GM12878 (cell line): ENCODE measurements around the gene RBM19. TPM values are rescaled to one million over a fixed set of nuclear protein-coding genes. Genes with fewer than 3 reads are reported as not detected.

Source experiments
- ATAC-seq: fragments of 200-7000 bp; cut with Tn5 transposase; 3 replicates; pipeline ENCODE4 v1.9.1; 2020; ENCODE audit warnings: mild to moderate bottlenecking, moderate library complexity
- BruUV-seq: library from RNA; stranded (reverse); fragments of 400-500 nt; replicated peaks from 2 replicates; lab custom pipeline; 2021; lab: Mats Ljungman, UMichigan
- CTCF ChIA-PET: fragments of 300-600 bp; sonication (Branson Sonifier 250); formaldehyde crosslinking; extraction: SDS; loops from one replicate; lab custom pipeline; 2021; ENCODE audit warnings: inconsistent platforms; lab: Yijun Ruan, JAX
- POLR2A ChIA-PET: fragments of 350-600 bp; formaldehyde crosslinking; extraction: SDS; loops from one replicate; lab custom pipeline; 2021; ENCODE audit warnings: inconsistent platforms; lab: Charles Lee
- RAD21 ChIA-PET: fragments of 300-600 bp; sonication (Branson Sonifier 250); formaldehyde crosslinking; loops from one replicate; lab custom pipeline; 2023; ENCODE audit warnings: antibody characterized with exemption; ENCODE audit not compliant: unreplicated experiment; lab: Charles Lee
- SMC1A ChIA-PET: fragments of 300-600 bp; sonication (Branson Sonifier 250); formaldehyde crosslinking; loops from one replicate; lab custom pipeline; 2023; ENCODE audit not compliant: unreplicated experiment, uncharacterized antibody; lab: Charles Lee
- DNase-seq: peaks from one replicate; pipeline ENCODE4 v3.0.0-alpha.2; 2011; ENCODE audit warnings: low read depth, low spot score
- FAIRE-seq: peaks from 3 replicates; lab custom pipeline; 2011; peaks lifted over from hg19 to GRCh38; lab: Jason Lieb, UNC
- H2AFZ ChIP-seq: 2 replicates; pipeline ENCODE4 v1.6.0; 2011; ENCODE audit warnings: low read depth, low read length, control low read depth; ENCODE audit not compliant: control insufficient read depth
- H3K27ac ChIP-seq: 2 replicates; pipeline ENCODE4 v1.5.1; 2011; ENCODE audit warnings: control low read depth; ENCODE audit not compliant: control insufficient read depth, insufficient read depth
- H3K27me3 ChIP-seq, 2 experiments: replicated peaks in 1 of 2; 2 replicates each; pipeline versions ENCODE4 v1.6.0 to v1.6.1; 2011; ENCODE audit warnings: low read length in 1 of 2; ENCODE audit not compliant: control insufficient read depth in 2 of 2, insufficient read depth in 2 of 2
- H3K36me3 ChIP-seq, 2 experiments: 2 replicates each; pipeline ENCODE4 v1.5.1; 2011; ENCODE audit warnings: low read length in 1 of 2; ENCODE audit not compliant: control insufficient read depth in 2 of 2, insufficient read depth in 2 of 2
- H3K4me1 ChIP-seq: 2 replicates; pipeline ENCODE4 v1.6.1; 2011; ENCODE audit warnings: mild to moderate bottlenecking, low read length, moderate library complexity, mixed read lengths; ENCODE audit not compliant: control insufficient read depth, insufficient read depth
- H3K4me2 ChIP-seq: 2 replicates; pipeline ENCODE4 v1.6.0; 2011; ENCODE audit warnings: control low read depth; ENCODE audit not compliant: control insufficient read depth, insufficient read depth
- H3K4me3 ChIP-seq: fragments of 200-600 bp; sonication (generic); 2 replicates; pipeline ENCODE4 v1.5.1; 2016
- H3K79me2 ChIP-seq: 2 replicates; pipeline ENCODE4 v1.6.0; 2011; ENCODE audit warnings: low read length; ENCODE audit not compliant: control insufficient read depth, insufficient read depth
- H3K9ac ChIP-seq: 2 replicates; pipeline ENCODE4 v1.8.0; 2011; ENCODE audit warnings: low read length, control low read depth, mixed read lengths; ENCODE audit not compliant: control insufficient read depth, insufficient read depth
- H3K9me3 ChIP-seq: replicated peaks from 3 replicates; pipeline ENCODE4 v1.5.1; 2011; ENCODE audit warnings: mild to moderate bottlenecking, low read length; ENCODE audit not compliant: control insufficient read depth, insufficient read depth
- H4K20me1 ChIP-seq: 2 replicates; pipeline ENCODE4 v1.6.0; 2011; ENCODE audit not compliant: control insufficient read depth, insufficient read depth
- ATF7 ChIP-seq: fragments of 450-650 bp; IDR thresholded peaks from 2 replicates; pipeline ENCODE4 v1.6.1; 2016; ENCODE audit warnings: low read depth, mild to moderate bottlenecking
- BACH1 ChIP-seq: fragments of 450-650 bp; IDR thresholded peaks from 2 replicates; pipeline ENCODE4 v1.6.1; 2017; ENCODE audit warnings: mild to moderate bottlenecking, borderline replicate concordance
- CHD1 ChIP-seq: IDR thresholded peaks from 2 replicates; pipeline ENCODE4 v1.6.1; 2012; ENCODE audit warnings: low read depth, low read length, improper control_type of control experiment
- LARP7 ChIP-seq: fragments of 450-650 bp; IDR thresholded peaks from 2 replicates; pipeline ENCODE4 v1.6.1; 2017; ENCODE audit warnings: mild to moderate bottlenecking
- NFXL1 ChIP-seq: fragments of 450-650 bp; IDR thresholded peaks from 2 replicates; pipeline ENCODE4 v1.6.1; 2017; ENCODE audit warnings: antibody characterized with exemption, mild to moderate bottlenecking, borderline replicate concordance
- PML ChIP-seq: IDR thresholded peaks from 2 replicates; pipeline ENCODE4 v1.6.1; 2012; ENCODE audit warnings: low read length, inconsistent platforms
- SMARCA5 ChIP-seq: fragments of 450-650 bp; IDR thresholded peaks from 2 replicates; pipeline ENCODE4 v1.6.1; 2017; ENCODE audit warnings: mild to moderate bottlenecking
- TARDBP ChIP-seq: IDR thresholded peaks from 2 replicates; pipeline ENCODE4 v1.6.1; 2016; ENCODE audit warnings: borderline replicate concordance
- TCF12 ChIP-seq: IDR thresholded peaks from 2 replicates; pipeline ENCODE4 v1.6.1; 2011; ENCODE audit warnings: low read depth, mild to moderate bottlenecking, low read length
- TCF7 ChIP-seq: IDR thresholded peaks from 2 replicates; pipeline ENCODE4 v1.6.1; 2014; ENCODE audit warnings: antibody characterized with exemption, borderline replicate concordance
- ZBED1 ChIP-seq: IDR thresholded peaks from 2 replicates; pipeline ENCODE4 v1.6.1; 2016; ENCODE audit warnings: borderline replicate concordance
- ZNF217 ChIP-seq: fragments of 450-650 bp; IDR thresholded peaks from 2 replicates; pipeline ENCODE4 v1.6.1; 2017; ENCODE audit warnings: antibody characterized with exemption, mild to moderate bottlenecking
- ZNF687 ChIP-seq: fragments of 450-650 bp; IDR thresholded peaks from 2 replicates; pipeline ENCODE4 v1.6.1; 2017; ENCODE audit warnings: mild to moderate bottlenecking, moderate library complexity
- WGBS: methylation state at CpG from one replicate; pipeline ENCODE4 v1.1.6; 2016; ENCODE audit warnings: low lambda C conversion rate; ENCODE audit not compliant: insufficient replicate concordance, insufficient coverage; ENCODE audit errors: missing lambda C conversion rate; 5-methylcytosine and 5-hydroxymethylcytosine counted together
- in situ Hi-C: fragments of 300-500 bp; cut with MboI; formaldehyde crosslinking; loops from 9 replicates; pipeline ENCODE4 v1.14.3; 2018; ENCODE audit warnings: mixed read lengths
- intact Hi-C: fragments of 100-400 bp; cut with micrococcal nuclease; formaldehyde crosslinking; loops from one replicate; pipeline ENCODE4 v1.14.2; 2022; ENCODE audit not compliant: unreplicated experiment
- polyA plus RNA-seq, 11 experiments: library from polyadenylated mRNA; depleted of rRNA in 4 of 11; unstranded in 6 of 11; stranded (reverse) in 5 of 11; fragments of >200 nt; fragmentation: Nextera tagmentation in 4 of 11; fragmentation: Illumina TruSeq in 1 of 11; extraction: Ambion mirVana in 4 of 11; extraction: Trizol in 1 of 11; gene quantifications; 1 replicate in 1 of 11; 2 replicates in 10 of 11; pipeline versions ENCODE4 v1.2.1 to v1.2.3, GENCODE V29; 2011 to 2016; ENCODE audit warnings: inconsistent platforms in 2 of 11, missing spikeins in 2 of 11, low read depth in 1 of 11
- total RNA-seq, 4 experiments: library from RNA; depleted of rRNA in 3 of 4; stranded (reverse); fragments of >200 nt in 3 of 4; fragmentation: Illumina TruSeq in 1 of 4; extraction: Trizol in 1 of 4; gene quantifications; 2 replicates each; pipeline versions ENCODE4 v1.2.1 to v1.2.3, GENCODE V29; 2013 to 2021
- TF ChIP-seq, protein P1 (sequence below): IDR thresholded peaks from 2 replicates; pipeline ENCODE4 v1.6.1; 2011; ENCODE audit warnings: mild to moderate bottlenecking, low read depth, low read length, moderate library complexity; ENCODE audit not compliant: insufficient replicate concordance

The RBM19 gene
- total and polyA plus RNA-seq, 10 of the 15 experiments (the other 5 are each of a cell fraction or from before 2014, with no cell fraction given) = 4.2 to 42.9 (median 28.4) TPM

GRCh38 chr12:113978080-113978479 is 12.0 kb upstream of the RBM19 start:
- DNase-seq (no peak), ATAC-seq (no peak), FAIRE-seq (no peak)
- no peaks in the 10 kb centered on the region for H3K79me2 ChIP-seq
- in situ Hi-C loops (no loop called here), intact Hi-C loops (no loop called here)
- ChIA-PET POLR2A (no interaction called here), RAD21 (interaction anchor here (1.6 kb wide), 1 partner anchor 531 kb away, joined by 5 read pairs; no protein-coding TSS in a partner anchor), SMC1A (interaction anchor here (4.0 kb wide), 1 partner anchor 531 kb away, joined by 65 read pairs; no protein-coding TSS in a partner anchor), CTCF (interaction anchor here (1.4 to 1.8 kb wide), 2 partner anchors 11 to 530 kb away, joined by 4 to 14 read pairs; partner anchors contain the start of gene RBM19)
- H3K9ac ChIP-seq = no peak overlapping the region
- H3K27me3 ChIP-seq = no peaks in the 10 kb centered on the region
- H4K20me1 ChIP-seq = no peaks in the 10 kb centered on the region
- H3K4me2 ChIP-seq = no peak overlapping the region
- no peaks in the 10 kb centered on the region for H3K36me3 ChIP-seq
- no peak overlapping the region for H3K27ac ChIP-seq
- no peak overlapping the region for H2AFZ ChIP-seq
- H3K4me3 ChIP-seq = no peak overlapping the region
- BruUV-seq = no TSS peak
- H3K9me3 ChIP-seq = no peaks in the 10 kb centered on the region
- 0% methylated on average over 1 of the region's 1 CpG for WGBS
- H3K4me1 ChIP-seq = no peaks in the 10 kb centered on the region
- no peak for TF ChIP-seq ZBED1
- no peak for TF ChIP-seq ZNF687
- no peak for TF ChIP-seq LARP7
- no peak for TF ChIP-seq CHD1
- TF ChIP-seq SMARCA5 = no peak
- TF ChIP-seq, protein P1, sequence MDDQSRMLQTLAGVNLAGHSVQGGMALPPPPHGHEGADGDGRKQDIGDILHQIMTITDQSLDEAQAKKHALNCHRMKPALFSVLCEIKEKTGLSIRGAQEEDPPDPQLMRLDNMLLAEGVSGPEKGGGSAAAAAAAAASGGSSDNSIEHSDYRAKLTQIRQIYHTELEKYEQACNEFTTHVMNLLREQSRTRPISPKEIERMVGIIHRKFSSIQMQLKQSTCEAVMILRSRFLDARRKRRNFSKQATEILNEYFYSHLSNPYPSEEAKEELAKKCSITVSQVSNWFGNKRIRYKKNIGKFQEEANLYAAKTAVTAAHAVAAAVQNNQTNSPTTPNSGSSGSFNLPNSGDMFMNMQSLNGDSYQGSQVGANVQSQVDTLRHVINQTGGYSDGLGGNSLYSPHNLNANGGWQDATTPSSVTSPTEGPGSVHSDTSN = no peak
- TF ChIP-seq TCF12 = no peak
- no peak for TF ChIP-seq NFXL1
- TF ChIP-seq ATF7 = no peak
- TF ChIP-seq TCF7 = no peak
- no peak for TF ChIP-seq PML
- no peak for TF ChIP-seq TARDBP
- no peak for TF ChIP-seq ZNF217
- TF ChIP-seq BACH1 = no peak
